SU-DHL-6 (cell line): ENCODE measurements around the gene NFE2L3.

Experiments
- CTCF ChIP-seq: fragments of 200-600 bp; sonication (generic); IDR thresholded peaks from one replicate; pipeline ENCODE4 v1.5.1; 2017; ENCODE audit warnings: antibody characterized with exemption, mild to moderate bottlenecking, low read length, moderate library complexity; ENCODE audit not compliant: insufficient read depth, poor library complexity, severe bottlenecking
- EZH2phosphoT487 ChIP-seq: fragments of 200-600 bp; sonication (generic), shearing (Covaris generic); conservative IDR thresholded peaks from 2 replicates; pipeline ENCODE4 v1.6.1; 2018; ENCODE audit warnings: mild to moderate bottlenecking, antibody characterized with exemption, low read length, moderate library complexity, mixed read lengths

- TF ChIP-seq CTCF (no peak), EZH2phosphoT487 (no peak)
These were observed 14.8 kb downstream of the NFE2L3 start for GRCh38 chr7:26166684-26167266.
